GM23248 (cell line): ENCODE results near the gene BMPR2.

ENCODE experiments used
- EZH2 ChIP-seq: fragments of 200-600 bp; sonication (generic); IDR thresholded peaks from 2 replicates; pipeline ENCODE4 v1.6.1; 2018; ENCODE audit warnings: antibody characterized with exemption, mild to moderate bottlenecking; ENCODE audit not compliant: insufficient read depth, poor library complexity, severe bottlenecking
- EZH2phosphoT487 ChIP-seq: fragments of 200-600 bp; sonication (generic); IDR thresholded peaks from 2 replicates; pipeline ENCODE4 v1.6.1; 2018; ENCODE audit warnings: antibody characterized with exemption, moderate library complexity, mild to moderate bottlenecking, low read depth; ENCODE audit not compliant: insufficient read depth

DNA sequence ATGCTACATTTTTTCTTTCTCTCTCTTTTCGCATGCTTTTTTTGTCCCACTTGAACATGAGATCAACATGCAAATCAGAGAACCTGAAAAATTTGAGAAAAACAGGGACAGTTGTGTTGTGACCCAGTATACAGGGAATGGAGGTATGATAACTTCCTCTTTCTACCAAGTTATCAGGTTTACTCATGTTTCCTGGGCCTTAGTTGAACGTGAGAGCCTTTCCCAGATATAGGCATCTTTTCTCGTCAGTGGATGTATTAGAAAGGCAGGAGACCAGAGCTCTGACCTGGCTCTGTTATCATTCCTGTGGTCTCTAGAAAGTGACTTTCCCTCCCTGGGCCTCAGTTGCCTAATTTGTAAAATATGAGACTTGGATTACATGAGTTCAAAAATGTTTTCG lies 228.6 kb downstream of the BMPR2 start:
- TF ChIP-seq EZH2phosphoT487 (no peak), EZH2 (no peak)
